GM18907 (cell line): ENCODE results near the gene SERINC3.

Experiments used
- ATAC-seq: cut with Tn5 transposase; IDR thresholded peaks from one replicate; pipeline ENCODE4 v1.9.1; 2021; ENCODE audit warnings: mild to moderate bottlenecking, moderate library complexity; ENCODE audit not compliant: unreplicated experiment

SERINC3 gene

DNA sequence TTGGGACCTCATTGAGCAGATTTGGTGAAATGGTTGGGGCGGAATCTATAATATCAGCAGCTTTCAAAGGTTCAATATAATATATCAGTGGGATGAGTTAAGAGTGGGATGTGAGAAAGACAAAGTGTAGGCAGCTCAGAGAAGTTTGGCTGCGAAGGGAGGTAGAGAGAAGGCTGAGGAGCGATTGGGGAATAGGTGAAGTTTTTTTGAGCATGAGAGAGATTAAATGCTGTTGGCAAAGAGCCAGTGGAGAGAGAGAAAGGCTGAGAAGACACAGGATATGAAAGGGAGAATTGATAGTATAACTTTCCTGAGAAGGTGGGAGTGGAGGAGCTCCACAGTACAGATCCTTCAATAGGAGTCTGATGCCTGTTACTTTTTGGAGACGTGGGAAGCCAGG is 12.1 kb upstream of the SERINC3 start:
- ATAC-seq, result no peak

DNA sequence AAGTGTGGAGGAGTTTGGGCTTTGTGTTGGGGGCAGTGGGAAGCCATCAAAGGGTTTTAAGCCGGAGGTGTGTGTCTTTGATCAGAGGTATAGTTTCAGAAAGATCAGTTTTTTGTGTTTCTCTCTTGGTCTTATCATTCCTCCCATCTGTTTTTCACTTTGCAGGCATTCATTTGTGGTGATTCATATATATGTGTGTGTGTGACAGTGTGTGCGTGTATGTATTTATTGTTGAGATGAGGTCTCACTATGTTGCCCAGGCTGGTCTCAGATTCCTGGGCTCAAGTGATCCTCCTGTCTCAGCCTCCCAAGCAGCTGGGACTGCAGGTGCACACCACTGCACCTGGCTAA is 11.1 kb upstream of the SERINC3 start:
- no peak for ATAC-seq

DNA sequence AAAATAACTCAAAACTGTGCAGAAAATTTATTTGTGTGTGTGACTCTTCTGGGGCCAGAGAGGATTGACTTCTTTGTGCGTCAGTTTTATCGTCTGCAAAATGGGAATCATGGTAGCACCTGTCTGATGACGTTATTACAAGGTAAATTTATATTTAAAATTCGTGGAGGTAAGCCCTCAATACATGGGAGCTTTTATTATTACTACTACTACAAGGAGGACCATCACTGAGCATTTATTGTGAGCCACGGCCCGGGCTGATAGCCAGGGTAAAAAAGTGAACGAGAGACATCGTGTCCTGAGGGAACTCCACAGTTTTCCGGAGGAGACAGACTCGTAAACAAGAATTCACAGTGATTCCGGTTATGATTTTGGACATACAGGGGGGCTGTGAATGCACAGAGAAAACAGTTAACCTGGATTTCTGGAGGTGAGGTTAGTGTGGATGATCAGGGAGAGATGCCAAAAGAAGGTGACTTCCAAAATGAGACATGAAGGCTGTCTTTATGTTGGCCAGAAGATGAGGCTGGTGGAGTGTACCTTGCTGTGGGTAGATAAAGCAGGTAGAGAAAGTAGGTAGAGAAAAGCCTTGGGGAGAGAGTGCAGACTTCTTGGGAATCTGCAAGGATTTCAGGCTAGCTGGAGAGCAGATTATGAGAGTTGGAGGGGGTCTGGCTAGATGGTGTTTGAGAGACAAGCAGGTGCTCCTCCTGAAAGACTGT is 10.6 kb upstream of the SERINC3 start:
- no peak for ATAC-seq

DNA sequence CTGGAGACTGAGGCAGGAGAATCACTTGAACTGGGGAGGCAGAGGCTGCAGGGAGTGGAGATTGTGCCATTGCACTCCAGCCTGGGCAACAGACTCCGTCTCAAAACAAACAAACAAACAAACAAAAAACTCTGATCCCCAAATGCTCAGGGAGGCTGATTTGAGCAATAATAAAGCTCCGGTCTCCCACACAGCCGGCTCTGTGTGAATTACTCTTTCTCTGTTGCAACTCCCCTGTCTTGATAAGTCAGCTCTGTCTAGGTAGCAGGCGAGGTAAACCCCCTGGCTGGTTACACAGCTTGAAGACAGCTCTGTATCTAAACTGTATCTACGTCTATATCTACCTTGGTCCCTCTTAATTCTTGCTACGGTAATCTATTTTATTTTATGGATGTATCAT is 6.4 kb upstream of the SERINC3 start:
- no peak for ATAC-seq

DNA sequence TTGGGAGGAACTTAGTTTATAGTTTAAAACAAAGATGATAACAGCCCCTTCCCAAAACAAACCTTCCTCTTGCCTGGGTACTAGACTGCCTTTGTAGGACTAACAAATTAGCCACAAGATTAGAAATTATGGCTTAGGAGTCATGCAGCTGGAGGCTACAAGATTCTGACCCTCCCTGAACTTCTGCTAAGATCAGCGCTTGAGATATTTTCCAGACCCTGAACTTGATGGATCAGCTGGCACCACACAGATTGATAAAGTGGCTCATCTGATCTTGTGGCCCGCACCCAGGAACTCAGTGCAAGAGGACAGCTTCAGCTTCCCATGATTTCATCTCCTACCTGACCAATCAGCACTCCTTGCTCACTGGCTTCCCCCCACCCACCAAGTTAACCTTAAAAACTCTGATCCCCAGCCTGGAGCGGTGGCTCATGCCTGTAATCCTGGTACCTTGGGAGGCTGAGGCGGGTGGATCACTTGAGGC is 5.9 kb upstream of the SERINC3 start:
- no peak for ATAC-seq

DNA sequence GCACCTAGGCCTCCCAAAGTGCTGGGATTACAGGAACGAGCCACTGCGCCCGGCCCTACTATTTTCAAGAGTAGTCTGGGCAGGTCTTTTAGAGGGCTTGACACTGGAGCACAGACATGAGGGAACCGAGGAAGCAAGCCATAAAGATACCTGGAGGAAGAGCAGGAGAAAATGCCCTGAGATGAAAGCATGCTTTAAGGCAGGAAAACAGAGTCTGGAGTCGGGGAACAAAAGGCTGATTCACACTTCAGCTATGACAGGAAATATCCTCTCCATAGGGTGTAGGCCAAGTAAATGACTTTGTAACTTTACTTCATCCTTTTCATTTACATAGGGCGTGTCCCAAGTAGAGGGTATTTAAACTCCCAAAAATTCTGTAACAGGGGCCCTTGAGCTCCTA is 4.3 kb upstream of the SERINC3 start:
- no peak for ATAC-seq

DNA sequence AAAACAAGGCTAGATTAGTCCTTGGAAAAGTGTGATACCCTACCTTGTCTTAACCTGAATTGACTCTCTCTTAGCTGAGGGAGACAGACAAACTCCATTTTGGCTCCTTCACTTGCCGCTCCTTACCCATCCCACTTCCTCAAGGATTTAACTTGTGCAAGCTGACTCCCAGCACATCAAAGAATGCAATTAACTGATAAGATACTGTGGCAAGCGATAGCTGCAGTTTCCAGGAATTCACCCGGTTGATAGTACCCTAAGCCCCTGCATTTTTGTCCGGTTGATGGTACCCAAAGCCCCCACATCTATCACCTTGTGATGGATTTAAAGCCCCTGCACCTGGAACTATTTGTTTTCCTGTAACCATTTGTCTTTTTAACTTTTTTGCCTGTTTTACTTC is 1.9 kb upstream of the SERINC3 start:
- no peak for ATAC-seq

DNA sequence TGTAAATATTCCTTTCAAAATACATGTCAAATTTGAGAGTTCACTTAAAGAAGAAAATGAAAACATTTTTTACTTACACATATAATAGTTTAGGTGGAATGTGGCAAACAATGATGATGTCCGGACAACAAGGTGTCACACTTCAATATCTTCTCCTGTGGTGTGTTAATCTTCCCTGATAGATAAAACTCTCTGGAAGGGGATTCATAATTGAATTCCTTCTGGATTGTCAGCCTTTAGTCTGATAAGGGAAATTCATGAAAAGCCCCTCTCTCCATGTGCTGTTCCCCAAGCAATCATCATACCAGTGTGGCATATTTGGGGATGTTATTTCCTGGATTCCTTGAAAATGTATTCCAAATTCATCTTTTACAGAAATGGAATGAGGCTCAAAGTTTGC is 971 bp upstream of the SERINC3 start:
- ATAC-seq, result no peak

DNA sequence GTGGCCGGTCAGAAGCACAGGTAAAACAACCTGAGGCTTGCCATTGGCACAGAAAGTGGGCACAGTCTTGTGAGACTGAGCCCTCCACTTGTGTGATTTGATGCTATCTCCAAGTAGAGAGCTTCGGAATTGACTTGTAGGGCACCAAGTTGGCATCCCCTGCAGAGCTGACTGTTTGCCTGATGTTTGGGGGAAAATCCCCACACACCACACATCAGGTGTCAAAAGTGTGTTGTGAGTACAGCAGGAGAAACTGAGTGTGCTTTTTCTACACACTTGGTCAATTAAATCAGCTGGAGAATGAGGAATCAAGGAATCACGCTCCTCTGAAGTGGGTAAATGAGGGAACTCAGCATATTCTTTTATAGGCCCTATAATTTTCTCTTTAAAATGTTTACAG is 989 bp downstream of the SERINC3 start:
- no peak for ATAC-seq

DNA sequence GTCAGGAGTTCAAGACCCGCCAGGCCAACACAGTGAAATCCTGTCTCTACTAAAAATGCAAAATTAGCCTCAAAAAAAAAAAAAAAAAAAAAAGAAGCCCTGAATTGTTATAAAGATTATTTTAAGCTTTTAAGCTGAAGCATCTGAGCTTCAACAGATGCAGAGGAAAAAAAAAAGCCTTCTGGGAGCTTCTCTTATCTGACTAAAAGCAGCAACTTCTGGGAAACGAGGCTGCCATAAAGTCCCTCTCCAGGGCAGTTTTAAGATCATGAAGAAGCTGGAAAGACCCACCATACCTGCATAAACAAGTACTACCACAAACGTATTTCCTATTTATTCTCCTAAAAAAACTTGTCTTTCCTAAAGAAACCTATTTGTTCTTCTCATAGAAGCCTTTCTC is 3.6 kb downstream of the SERINC3 start:
- no peak for ATAC-seq

DNA sequence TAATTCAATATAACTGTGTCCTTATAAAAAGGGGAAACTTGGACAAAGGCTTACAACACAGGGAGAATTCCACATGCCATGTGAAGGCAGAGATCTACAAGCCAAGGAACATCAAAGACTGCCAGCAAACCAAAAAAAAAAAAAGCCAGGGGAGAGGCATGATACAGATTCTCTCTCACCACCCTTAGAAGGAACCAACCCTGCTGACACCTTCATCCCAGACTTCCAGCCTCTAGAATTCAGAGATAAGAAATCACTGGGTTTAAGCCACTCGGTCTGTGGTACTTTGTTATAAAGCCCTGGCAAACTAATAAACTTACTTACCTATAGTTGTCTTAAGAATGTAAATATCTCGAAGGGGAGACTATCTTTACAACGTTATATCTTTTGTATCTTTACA is 4.4 kb downstream of the SERINC3 start:
- ATAC-seq, result no peak

DNA sequence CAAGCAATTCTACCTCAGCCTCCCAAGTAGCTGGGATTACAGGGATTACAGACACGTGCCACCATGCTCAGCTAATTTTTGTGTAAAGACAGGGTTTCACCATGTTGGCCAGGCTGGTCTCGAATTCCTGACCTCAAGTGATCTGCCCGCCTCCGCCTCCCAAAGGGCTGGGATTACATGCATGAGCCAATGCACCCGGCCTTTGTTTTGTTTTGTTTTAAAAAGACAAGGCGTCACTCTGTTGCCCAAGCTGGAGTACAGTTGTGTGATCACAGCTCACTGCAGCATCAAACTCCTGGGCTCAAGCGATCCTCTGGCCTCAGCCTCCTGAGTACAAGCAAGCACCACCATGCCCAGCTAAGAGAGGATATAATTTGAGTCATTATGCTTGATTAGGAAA is 5.4 kb downstream of the SERINC3 start:
- no peak for ATAC-seq

DNA sequence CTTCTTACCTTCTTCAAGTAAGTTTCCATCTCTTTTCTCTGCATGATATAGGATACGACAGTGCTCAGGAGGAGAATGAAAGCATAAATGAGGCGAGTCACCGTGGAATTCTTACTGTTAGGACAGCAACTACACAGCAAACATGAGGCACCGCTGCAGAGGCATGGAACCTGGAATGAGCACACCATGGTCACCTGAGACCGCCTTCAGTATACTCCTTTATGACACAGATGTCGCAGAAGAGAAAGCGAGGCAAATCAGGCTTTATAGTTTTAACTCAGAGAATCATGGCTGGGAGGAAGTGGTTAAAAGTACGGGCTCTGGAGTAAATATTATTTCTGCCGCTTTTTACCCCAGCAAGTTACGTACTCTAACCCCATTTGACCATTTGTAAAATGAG is 8.0 kb downstream of the SERINC3 start:
- no peak for ATAC-seq

DNA sequence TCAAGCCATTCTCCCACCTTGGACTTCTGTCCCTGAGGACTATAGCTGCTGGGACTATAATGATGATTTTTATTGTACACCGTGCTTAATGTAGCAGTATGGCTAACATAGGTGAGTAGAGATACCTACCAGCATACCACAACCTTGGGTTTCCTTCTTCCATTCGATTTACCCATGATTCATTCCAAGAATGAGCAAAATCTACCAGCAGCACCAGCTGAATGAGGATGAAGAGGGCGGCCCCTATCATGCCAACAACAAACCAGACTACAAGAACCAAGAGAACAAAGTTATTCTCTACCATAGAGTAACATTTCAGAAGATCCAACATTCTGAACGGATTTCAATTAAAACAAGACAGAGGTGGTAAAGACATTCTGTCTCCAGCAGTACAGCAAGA is 12.1 kb downstream of the SERINC3 start:
- ATAC-seq, result no peak

DNA sequence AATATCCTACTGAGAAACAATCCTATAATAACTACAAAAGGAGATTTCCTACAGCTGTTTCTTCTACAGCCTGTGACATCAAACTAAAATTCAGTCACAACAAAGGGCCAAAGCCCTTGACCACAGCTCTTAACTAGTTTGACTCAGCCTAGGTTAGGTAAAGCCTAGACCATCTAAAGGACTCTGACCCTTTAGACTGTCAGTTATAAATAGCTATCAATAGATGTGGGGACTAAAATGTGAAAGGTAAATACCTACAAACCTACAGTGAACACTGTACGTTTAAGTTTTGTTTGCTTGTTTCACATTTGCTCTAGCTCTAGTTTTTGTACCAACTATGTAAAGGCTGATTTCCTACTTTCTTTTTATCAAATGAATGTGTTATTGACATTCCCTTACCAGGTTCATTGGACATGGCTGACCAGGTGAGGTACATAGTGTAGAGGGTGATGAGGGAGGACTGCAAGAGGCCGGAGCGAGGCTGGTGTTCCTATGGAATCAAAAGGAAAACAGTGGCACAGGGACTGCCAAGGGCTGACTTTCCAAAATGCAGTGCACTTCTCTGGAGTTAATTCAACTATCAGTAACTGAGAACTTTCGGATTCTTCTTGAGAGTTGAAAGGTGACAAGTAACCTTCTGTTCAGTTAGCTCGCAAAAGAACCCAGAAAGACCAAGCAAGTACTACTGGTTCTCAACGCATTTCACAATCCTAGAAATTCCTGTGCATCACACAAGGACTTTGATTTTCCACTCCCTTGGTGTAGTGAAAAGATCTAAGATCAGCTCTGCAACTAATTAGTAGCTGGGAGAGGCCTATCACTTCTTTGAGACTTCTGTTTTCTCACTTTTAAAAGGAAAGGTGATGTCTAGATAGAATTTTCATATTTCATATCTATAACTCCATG is 17.2 kb downstream of the SERINC3 start:
- no peak for ATAC-seq

DNA sequence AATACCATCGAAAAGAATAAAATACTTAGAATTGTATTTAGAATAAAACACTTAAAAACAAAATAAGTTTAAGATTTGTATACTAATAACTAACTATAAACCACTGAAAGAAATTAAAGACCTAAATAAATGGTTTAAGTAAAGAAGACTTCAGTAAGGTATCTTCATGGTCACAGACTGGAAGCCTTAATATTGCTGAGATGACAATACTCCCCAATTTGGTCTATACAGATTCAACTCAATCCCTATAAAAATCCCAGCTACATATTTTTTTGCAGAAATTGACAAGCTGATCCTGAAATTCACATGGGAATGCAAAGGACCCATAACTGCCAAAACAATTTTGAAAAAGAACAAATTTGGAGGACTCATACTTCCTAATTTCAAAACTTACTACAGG is 18.9 kb downstream of the SERINC3 start:
- ATAC-seq, result no peak

DNA sequence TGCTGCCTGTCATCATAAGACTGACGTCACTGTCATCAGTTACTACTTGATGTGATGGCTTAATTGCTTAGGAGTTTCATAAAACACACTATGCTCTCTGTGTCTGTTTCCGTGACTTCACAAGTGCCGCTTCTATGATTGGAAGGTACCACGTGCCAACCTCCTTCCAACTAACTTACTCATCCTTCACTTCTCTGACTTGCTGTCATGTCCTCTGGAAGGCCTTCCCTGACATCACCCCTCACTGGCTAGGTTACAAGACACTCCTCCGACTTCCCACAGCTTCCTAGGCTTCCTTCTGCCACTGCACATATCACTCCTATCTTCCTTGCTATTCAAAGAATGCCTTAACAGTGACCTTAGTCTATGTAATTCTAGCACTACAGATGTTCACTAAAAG is 20.4 kb downstream of the SERINC3 start:
- no peak for ATAC-seq

DNA sequence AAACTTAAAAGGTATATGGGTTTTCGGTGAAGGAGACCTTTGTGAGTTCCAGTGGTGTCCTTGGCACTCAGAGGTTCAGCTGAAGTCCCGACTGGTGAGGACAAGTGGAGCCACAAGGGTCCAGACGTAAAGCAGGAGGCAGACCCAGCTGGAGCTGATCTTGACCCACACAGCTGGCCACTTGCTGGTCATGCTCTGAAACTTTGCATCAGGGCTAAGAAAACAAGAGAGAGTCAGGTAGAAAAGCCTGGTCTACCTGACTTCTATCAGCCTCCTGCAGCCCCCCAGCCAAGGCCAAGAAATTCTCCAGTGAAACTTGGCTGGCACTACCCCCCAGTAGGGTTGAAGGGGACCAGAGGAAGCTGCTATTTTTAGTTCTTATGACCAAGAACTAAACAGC is 21.6 kb downstream of the SERINC3 start:
- ATAC-seq, result no peak

DNA sequence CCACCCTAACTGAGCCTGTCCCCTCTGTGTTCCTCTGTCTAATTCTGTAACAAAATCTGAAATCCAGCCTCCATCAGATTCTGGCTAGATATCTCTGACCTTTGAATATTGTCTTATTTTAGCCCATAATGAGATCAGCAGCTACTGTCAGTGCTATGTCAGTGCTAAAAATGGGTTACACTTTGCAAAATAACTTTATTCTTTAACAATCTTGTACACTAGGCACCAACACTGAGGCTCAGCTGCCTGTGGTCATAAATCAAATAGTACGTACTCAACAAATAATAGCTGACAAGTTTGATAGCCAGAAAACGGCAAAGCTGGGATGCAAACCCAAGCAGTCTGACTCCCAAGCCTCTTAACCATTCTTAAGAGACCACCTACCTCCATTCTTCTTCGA is 24.1 kb downstream of the SERINC3 start:
- no peak for ATAC-seq

DNA sequence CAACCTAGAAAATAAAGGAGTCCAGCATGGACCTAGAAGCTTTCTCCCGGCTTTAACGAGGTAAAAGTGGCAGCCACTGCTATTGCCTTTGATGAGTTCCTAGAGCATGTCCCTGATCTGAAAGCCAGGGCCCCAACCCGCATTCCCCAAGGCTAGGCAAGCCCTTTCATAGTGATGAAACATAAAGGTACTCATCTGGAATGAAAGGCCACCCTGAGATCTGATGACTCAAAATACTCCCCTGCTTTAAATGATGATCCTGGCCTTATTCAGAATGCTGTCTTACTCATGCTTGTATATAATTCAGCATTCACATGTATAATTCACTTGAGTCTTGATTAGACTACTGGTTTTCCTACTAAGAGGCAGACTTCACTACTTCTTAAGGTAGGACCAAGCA is 24.9 kb downstream of the SERINC3 start:
- no peak for ATAC-seq

DNA sequence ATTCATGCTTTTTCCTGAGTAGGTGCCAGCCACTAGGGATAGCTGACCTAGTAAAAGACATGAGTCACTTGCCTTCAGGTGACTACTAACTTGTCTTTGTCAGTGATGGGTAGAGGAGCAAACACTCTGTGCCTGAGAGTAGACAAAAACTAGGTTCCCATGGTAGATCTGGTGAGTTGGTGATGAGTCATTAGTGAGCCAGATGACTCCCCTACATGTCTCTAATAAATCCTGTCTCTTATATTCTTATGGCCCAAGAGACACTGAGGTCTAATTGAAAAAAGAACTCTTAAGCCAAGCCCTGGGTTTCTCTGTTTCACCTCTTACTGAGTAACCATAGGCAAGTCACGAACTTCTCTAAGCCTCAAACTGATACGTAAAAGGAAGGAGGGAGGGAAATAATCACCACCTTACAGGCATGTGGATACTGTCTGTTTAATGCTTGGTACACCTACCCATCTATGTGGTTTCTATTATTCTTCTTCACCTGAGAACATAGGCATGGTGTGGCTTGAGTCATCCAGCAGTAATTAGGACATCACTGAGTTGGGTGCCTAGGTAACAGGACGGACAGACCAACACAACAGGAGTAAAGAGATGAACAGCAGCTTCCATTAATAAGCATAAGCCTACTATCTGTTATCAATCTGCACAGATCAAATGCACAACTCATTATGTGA is 25.9 kb downstream of the SERINC3 start:
- ATAC-seq, result no peak

DNA sequence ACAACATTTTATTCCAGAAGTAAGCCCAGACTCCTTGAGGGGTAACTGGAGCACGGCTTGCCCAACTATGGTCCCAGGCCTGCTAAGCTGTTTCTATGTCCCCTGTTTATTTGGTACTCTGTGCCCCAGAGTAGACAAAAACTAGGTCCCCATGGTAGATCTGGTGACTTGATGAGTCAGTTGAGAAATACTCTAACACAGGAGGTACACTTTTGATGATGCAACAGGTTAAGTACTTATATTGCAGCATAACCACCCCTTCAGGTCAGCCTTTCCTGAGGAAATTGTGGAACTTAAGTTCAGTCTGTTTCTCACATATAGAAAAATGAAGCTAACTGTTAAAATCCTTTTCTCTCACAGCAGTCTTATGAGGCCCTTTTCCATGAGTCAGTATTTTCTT is 26.6 kb downstream of the SERINC3 start:
- no peak for ATAC-seq
